PC-3 (cell line): ENCODE data around the gene PIEZO2. TPM values are rescaled to one million over a fixed set of nuclear protein-coding genes. Genes with fewer than 3 reads are reported as not detected.
"Not testable (repeated sequence)": the region's sequence is repeated elsewhere in the genome, so short reads cannot be mapped to it uniquely, and the experiment has no call there.

Experiments used
- ATAC-seq: fragments of 200-7000 bp; cut with Tn5 transposase; 2 replicates; pipeline ENCODE4 v1.9.1; 2020; ENCODE audit warnings: mild to moderate bottlenecking, moderate library complexity
- BruUV-seq: library from RNA; stranded (reverse); fragments of 400-500 nt; replicated peaks from 2 replicates; lab custom pipeline; 2021; lab: Mats Ljungman, UMichigan
- CTCF ChIA-PET: fragments of 300-600 bp; sonication (Branson Sonifier 250); formaldehyde crosslinking; loops from one replicate; lab custom pipeline; 2022; ENCODE audit warnings: antibody characterized with exemption; lab: Charles Lee
- POLR2A ChIA-PET: fragments of 300-600 bp; sonication (Branson Sonifier 250); formaldehyde crosslinking; loops from one replicate; lab custom pipeline; 2022; ENCODE audit warnings: antibody characterized with exemption; ENCODE audit not compliant: unreplicated experiment; lab: Charles Lee
- DNase-seq: peaks from one replicate; pipeline ENCODE4 v3.0.0-alpha.2; 2015
- H2AFZ ChIP-seq: fragments of 300-600 bp; sonication (generic); 2 replicates; pipeline ENCODE4 v1.6.0; 2016; ENCODE audit warnings: antibody characterized with exemption, low read length
- H3F3A ChIP-seq: fragments of 300-600 bp; sonication (generic); one replicate; pipeline ENCODE4 v1.6.0; 2017; ENCODE audit warnings: antibody characterized with exemption, low read length, control low read depth, mild to moderate bottlenecking; ENCODE audit not compliant: unreplicated experiment
- H3K27ac ChIP-seq: fragments of 300-600 bp; sonication (generic); 2 replicates; pipeline ENCODE4 v1.5.1; 2016; ENCODE audit warnings: mild to moderate bottlenecking, low read length
- H3K27me3 ChIP-seq: fragments of 300-600 bp; sonication (generic); 2 replicates; pipeline ENCODE4 v1.6.1; 2016; ENCODE audit warnings: low read length, mixed read lengths
- H3K36me3 ChIP-seq: fragments of 300-600 bp; sonication (generic); 2 replicates; pipeline ENCODE4 v1.6.1; 2016; ENCODE audit warnings: low read depth, mixed run types, low read length, mixed read lengths
- H3K4me1 ChIP-seq: fragments of 300-600 bp; sonication (generic); 2 replicates; pipeline ENCODE4 v1.5.1; 2016; ENCODE audit warnings: low read length; ENCODE audit not compliant: insufficient read depth
- H3K4me2 ChIP-seq: fragments of 300-600 bp; sonication (generic); 2 replicates; pipeline ENCODE4 v1.6.0; 2016; ENCODE audit warnings: low read length
- H3K4me3 ChIP-seq: fragments of 300-600 bp; sonication (generic); 2 replicates; pipeline ENCODE4 v1.5.1; 2016; ENCODE audit warnings: mild to moderate bottlenecking, low read length, mixed read lengths
- H3K79me2 ChIP-seq: fragments of 300-600 bp; sonication (generic); 2 replicates; pipeline ENCODE4 v1.6.1; 2017; ENCODE audit warnings: low read length, mixed read lengths
- H3K9ac ChIP-seq: fragments of 300-600 bp; sonication (generic); 2 replicates; pipeline ENCODE4 v1.6.0; 2016; ENCODE audit warnings: mild to moderate bottlenecking, low read length
- H3K9me2 ChIP-seq: fragments of 300-600 bp; sonication (generic); replicated peaks from 2 replicates; pipeline ENCODE4 v1.6.1; 2016; ENCODE audit warnings: mixed run types, low read length, mixed read lengths
- H3K9me3 ChIP-seq: fragments of 300-600 bp; sonication (generic); 2 replicates; pipeline ENCODE4 v1.6.1; 2016; ENCODE audit warnings: low read length, mixed read lengths
- H4K20me1 ChIP-seq: fragments of 300-600 bp; sonication (generic); 2 replicates; pipeline ENCODE4 v1.6.1; 2016; ENCODE audit warnings: low read length, mixed read lengths
- EZH2 ChIP-seq: fragments of 300-600 bp; sonication (generic); IDR thresholded peaks from one replicate; pipeline ENCODE4 v1.6.1; 2017; ENCODE audit warnings: antibody characterized with exemption, mild to moderate bottlenecking, low read length; ENCODE audit not compliant: unreplicated experiment
- EZH2phosphoT487 ChIP-seq: fragments of 300-600 bp; sonication (generic); IDR thresholded peaks from 2 replicates; pipeline ENCODE4 v1.6.1; 2018; ENCODE audit warnings: mild to moderate bottlenecking, antibody characterized with exemption, low read length, borderline replicate concordance
- intact Hi-C: fragments of 100-400 bp; cut with micrococcal nuclease; formaldehyde crosslinking; loops from 2 replicates; pipeline ENCODE4 v1.9.0; 2023
- total RNA-seq: library from RNA; depleted of rRNA; stranded (reverse); fragments of >200 nt; gene quantifications from 2 replicates; pipeline ENCODE4 v1.2.3, GENCODE V29; 2014
- TF ChIP-seq, protein P1 (sequence below): fragments of 300-600 bp; sonication (generic); conservative IDR thresholded peaks from 2 replicates; pipeline ENCODE4 v1.5.1; 2017; ENCODE audit warnings: antibody characterized with exemption, low read depth, mild to moderate bottlenecking, low read length

Gene PIEZO2
- total RNA-seq, 1 experiment from 2014 or later, result not detected

DNA sequence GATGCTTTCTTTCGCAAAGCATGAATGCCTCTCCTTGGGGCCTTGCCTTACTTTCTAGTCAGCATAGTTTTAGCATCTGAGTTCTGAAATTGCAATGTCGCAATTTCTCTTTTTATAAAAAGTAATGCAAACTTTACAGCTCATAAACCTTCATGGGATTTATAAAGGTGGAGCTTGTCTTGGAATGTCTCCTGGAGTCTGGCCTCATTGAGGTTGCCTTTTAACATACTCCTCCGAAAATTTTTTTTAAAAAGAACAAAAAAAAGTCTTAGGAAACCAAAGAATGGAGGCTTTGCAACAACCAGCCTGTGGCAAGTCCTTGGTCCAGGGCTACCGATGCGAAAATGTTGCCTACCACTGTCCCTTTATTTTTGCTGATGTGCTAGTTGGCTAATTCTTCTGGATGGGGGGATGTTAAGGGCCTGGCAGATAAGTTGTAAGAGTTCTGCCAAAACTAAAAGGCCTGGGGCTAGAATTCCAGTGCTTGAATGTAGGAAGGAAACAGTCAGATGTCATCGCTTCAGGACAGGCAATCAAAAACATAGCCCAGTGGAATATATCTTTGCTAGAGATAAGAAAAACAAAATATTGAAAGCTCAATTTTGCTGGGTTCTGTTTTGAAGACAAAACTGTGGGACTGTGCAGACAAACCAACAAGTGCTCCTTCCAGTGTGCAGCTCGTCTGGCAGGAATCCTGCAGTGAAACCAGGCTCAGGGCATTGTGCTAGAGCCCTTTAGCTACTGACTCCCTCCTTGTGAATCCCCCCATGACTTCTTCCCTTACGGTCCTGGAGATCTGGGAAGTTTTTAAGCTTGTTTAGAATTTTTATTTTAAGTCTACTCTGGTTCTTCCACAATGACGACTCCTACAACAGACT, 213.0 kb downstream of the PIEZO2 start:
- CTCF ChIA-PET, result no interaction called here
- DNase-seq (no peak), ATAC-seq (no peak)
- Histone ChIP-seq H2AFZ (no peak overlapping the region), H3K4me3 (no peak overlapping the region), H4K20me1 (no peaks in the 10 kb centered on the region), H3K9ac (no peak overlapping the region), H3K4me2 (no peak overlapping the region), H3K27me3 (peaks cover 58% of the 10 kb centered on the region), H3K79me2 (no peaks in the 10 kb centered on the region), H3K9me3 (no peaks in the 10 kb centered on the region), H3K9me2 (no peaks in the 10 kb centered on the region), H3K36me3 (no peaks in the 10 kb centered on the region), H3F3A (no peaks in the 10 kb centered on the region), H3K27ac (no peak overlapping the region), H3K4me1 (no peaks in the 10 kb centered on the region)
- POLR2A ChIA-PET, result no interaction called here
- no peak for TF ChIP-seq EZH2phosphoT487
- no peak for TF ChIP-seq EZH2
- TF ChIP-seq, protein P1, sequence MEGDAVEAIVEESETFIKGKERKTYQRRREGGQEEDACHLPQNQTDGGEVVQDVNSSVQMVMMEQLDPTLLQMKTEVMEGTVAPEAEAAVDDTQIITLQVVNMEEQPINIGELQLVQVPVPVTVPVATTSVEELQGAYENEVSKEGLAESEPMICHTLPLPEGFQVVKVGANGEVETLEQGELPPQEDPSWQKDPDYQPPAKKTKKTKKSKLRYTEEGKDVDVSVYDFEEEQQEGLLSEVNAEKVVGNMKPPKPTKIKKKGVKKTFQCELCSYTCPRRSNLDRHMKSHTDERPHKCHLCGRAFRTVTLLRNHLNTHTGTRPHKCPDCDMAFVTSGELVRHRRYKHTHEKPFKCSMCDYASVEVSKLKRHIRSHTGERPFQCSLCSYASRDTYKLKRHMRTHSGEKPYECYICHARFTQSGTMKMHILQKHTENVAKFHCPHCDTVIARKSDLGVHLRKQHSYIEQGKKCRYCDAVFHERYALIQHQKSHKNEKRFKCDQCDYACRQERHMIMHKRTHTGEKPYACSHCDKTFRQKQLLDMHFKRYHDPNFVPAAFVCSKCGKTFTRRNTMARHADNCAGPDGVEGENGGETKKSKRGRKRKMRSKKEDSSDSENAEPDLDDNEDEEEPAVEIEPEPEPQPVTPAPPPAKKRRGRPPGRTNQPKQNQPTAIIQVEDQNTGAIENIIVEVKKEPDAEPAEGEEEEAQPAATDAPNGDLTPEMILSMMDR, result no peak
- BruUV-seq, result no TSS peak
- intact Hi-C loops, result no loop called here

- ChIA-PET POLR2A (no interaction called here), CTCF (no interaction called here)
- H3K9me3 ChIP-seq, result no peaks in the 10 kb centered on the region
- H2AFZ ChIP-seq, result no peak overlapping the region
- no peak overlapping the region for H3K9ac ChIP-seq
- no peaks in the 10 kb centered on the region for H3K36me3 ChIP-seq
- no peaks in the 10 kb centered on the region for H3K4me1 ChIP-seq
- no peak for TF ChIP-seq EZH2
- no peak for TF ChIP-seq EZH2phosphoT487
- TF ChIP-seq, protein P1, result no peak
- no peak for ATAC-seq
- peaks cover 57% of the 10 kb centered on the region for H3K27me3 ChIP-seq
- no TSS peak for BruUV-seq
- DNase-seq, result no peak
- no peaks in the 10 kb centered on the region for H3K79me2 ChIP-seq
- H3K9me2 ChIP-seq, result no peaks in the 10 kb centered on the region
- H4K20me1 ChIP-seq, result no peaks in the 10 kb centered on the region
- no peak overlapping the region for H3K4me2 ChIP-seq
- intact Hi-C loops, result no loop called here
- H3K27ac ChIP-seq, result no peak overlapping the region
- H3K4me3 ChIP-seq, result no peak overlapping the region
- H3F3A ChIP-seq, result no peaks in the 10 kb centered on the region
These were observed 213.8 kb downstream of the PIEZO2 start for GRCh38 chr18:10935588-10935987.

DNA sequence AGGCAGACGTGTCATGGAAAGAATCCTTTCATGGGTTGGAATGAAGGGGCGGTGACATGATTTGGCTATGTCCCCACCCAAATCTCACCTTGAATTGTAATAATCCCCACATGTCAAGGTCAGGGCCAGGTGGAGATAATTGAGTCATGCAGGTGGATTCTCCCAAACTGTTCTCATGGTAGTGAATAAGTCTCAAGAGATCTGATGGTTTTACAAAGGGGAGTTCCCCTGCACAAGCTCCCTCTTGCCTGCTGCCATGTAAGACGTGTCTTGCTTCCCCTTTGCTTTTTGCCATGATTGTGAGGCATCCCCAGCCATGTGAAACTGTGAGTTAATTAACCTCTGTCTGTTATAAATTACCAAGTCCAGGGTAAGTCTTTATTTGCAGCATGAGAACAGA, 215.7 kb downstream of the PIEZO2 start:
- H3K4me3 ChIP-seq, H3K9ac ChIP-seq, H3F3A ChIP-seq, H3K4me2 ChIP-seq, H3K9me3 ChIP-seq, BruUV-seq, POLR2A ChIA-PET, H3K27ac ChIP-seq, H3K79me2 ChIP-seq, H3K4me1 ChIP-seq, DNase-seq, intact Hi-C loops, H4K20me1 ChIP-seq, CTCF ChIA-PET, H3K36me3 ChIP-seq, H2AFZ ChIP-seq, H3K9me2 ChIP-seq, ATAC-seq: not testable (repeated sequence)
- H3K27me3 ChIP-seq, result peaks cover 59% of the 10 kb centered on the region
